Nephron progenitor cell (in vitro differentiated cells): Measurements from ENCODE around the gene DNAJC4.

Source experiments
- DNase-seq: peaks from one replicate; pipeline ENCODE4 v3.0.0; 2021
- H3K27ac Mint-ChIP-seq: 2 replicates; pipeline ENCODE4 v1.8.0; 2021; ENCODE audit warnings: mild to moderate bottlenecking, moderate library complexity, mixed read lengths
- H3K27me3 Mint-ChIP-seq: 2 replicates; pipeline ENCODE4 v1.8.0; 2021; ENCODE audit warnings: mild to moderate bottlenecking, low read depth, mixed read lengths; ENCODE audit not compliant: poor library complexity
- H3K36me3 Mint-ChIP-seq: 2 replicates; pipeline ENCODE4 v1.8.0; 2021; ENCODE audit warnings: low read depth, mixed read lengths
- H3K4me1 Mint-ChIP-seq: 2 replicates; pipeline ENCODE4 v1.8.0; 2021; ENCODE audit warnings: mixed read lengths
- H3K4me3 Mint-ChIP-seq: 2 replicates; pipeline ENCODE4 v1.8.0; 2021; ENCODE audit warnings: mild to moderate bottlenecking, moderate library complexity, mixed read lengths
- H3K9me3 Mint-ChIP-seq: 2 replicates; pipeline ENCODE4 v1.8.0; 2021; ENCODE audit warnings: mild to moderate bottlenecking, moderate library complexity, mixed read lengths
- TF ChIP-seq, protein P1 (sequence below): fragments of 200-600 bp; sonication (generic); IDR thresholded peaks from 2 replicates; pipeline ENCODE4 v1.5.0; 2021; ENCODE audit warnings: antibody characterized with exemption

The DNAJC4 gene

DNA sequence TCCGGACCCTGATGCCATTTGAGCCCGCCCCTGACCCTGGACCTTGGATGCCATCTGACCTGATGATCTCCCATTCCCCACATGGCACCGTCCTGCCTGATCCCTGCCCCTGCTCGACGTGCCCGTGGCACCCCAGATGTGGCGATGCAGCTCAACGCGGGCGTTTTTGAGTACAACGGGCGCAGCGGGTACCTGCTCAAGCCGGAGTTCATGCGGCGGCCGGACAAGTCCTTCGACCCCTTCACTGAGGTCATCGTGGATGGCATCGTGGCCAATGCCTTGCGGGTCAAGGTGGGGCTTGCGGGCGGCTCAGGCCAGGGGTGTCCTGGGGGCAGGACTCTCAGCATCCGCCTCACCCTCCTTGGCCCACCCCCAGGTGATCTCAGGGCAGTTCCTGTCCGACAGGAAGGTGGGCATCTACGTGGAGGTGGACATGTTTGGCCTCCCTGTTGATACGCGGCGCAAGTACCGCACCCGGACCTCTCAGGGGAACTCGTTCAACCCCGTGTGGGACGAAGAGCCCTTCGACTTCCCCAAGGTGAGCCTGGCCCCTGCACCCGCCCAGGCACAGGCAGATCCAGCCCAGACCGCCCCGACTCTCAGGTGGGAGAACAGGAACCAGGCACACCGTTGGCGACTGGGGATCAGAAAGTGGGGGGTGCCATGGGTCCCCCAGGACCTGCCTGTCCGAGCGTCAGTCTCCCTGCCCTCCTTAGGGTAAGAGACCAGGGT is 32.1 kb downstream of the DNAJC4 start:
- TF ChIP-seq, protein P1, sequence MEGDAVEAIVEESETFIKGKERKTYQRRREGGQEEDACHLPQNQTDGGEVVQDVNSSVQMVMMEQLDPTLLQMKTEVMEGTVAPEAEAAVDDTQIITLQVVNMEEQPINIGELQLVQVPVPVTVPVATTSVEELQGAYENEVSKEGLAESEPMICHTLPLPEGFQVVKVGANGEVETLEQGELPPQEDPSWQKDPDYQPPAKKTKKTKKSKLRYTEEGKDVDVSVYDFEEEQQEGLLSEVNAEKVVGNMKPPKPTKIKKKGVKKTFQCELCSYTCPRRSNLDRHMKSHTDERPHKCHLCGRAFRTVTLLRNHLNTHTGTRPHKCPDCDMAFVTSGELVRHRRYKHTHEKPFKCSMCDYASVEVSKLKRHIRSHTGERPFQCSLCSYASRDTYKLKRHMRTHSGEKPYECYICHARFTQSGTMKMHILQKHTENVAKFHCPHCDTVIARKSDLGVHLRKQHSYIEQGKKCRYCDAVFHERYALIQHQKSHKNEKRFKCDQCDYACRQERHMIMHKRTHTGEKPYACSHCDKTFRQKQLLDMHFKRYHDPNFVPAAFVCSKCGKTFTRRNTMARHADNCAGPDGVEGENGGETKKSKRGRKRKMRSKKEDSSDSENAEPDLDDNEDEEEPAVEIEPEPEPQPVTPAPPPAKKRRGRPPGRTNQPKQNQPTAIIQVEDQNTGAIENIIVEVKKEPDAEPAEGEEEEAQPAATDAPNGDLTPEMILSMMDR: no peak
- Mint-ChIP-seq H3K4me3 (no peak overlapping the region), H3K4me1 (peaks cover 27% of the 10 kb centered on the region), H3K36me3 (peaks cover 21% of the 10 kb centered on the region), H3K27me3 (peaks cover 2% of the 10 kb centered on the region), H3K27ac (no peak overlapping the region), H3K9me3 (no peaks in the 10 kb centered on the region)
- no peak for DNase-seq

DNA sequence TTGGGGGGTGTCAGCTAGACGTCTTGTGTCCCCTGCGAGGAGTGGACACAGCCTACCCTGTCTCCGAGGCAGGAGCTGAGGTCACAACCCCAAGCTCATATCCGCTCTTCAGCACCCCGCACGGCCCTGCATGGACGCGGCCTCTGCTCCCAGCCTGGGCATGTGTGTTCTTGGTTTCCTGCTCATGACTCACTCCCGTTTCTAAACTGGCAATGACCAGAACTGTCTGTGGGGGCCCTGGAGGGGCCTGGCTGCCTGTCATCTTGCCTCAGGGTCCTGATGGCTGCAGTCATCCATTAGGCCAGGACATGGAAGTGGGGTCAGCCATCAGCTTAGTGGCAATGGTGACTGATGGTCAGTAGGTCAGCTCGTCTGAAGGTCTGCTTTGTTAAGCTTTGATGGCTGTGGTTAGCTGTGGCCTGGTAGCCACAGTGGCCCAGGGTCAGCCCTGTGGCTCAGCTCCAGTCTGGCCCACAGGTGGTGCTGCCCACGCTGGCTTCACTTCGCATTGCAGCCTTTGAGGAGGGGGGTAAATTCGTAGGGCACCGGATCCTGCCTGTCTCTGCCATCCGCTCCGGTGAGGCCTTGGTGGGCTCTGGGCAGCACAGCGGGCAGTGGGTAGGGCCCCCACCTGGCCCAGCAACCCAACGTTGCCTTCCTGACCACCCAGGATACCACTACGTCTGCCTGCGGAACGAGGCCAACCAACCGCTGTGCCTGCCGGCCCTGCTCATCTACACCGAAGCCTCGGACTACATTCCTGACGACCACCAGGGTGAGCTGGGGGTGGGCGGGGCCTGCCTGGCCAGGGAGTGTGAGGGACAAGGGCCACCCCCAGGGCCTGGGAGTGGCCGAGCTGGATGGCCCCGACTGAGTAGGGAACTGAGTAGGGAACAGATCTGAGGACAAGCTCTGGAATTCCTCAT is 32.9 kb downstream of the DNAJC4 start:
- TF ChIP-seq, protein P1: no peak
- Mint-ChIP-seq H3K27ac (peak overlapping the region; percentile 59), H3K27me3 (peaks cover 2% of the 10 kb centered on the region), H3K36me3 (peaks cover 16% of the 10 kb centered on the region), H3K4me1 (peaks cover 35% of the 10 kb centered on the region), H3K9me3 (no peaks in the 10 kb centered on the region), H3K4me3 (no peak overlapping the region)
- peak; percentile 60 for DNase-seq

DNA sequence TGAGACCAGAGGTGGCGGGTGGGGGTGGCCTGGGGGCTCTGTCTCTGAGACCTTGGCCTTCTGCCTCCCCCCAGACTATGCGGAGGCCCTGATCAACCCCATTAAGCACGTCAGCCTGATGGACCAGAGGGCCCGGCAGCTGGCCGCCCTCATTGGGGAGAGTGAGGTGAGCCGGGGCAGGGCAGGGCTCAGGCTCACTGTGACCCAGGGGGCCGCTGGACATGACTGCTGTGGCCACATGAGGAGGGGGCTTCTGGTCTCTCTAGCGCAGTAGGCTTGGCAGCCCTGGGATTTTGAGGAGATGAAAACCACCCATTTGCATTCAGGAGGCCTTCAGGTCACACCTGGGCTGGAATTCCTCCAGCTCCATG is 33.6 kb downstream of the DNAJC4 start:
- Mint-ChIP-seq H3K4me3 (no peak overlapping the region), H3K27ac (peak overlapping the region; percentile 88), H3K36me3 (peaks cover 16% of the 10 kb centered on the region), H3K27me3 (peaks cover 2% of the 10 kb centered on the region), H3K9me3 (no peaks in the 10 kb centered on the region), H3K4me1 (peaks cover 42% of the 10 kb centered on the region)
- TF ChIP-seq, protein P1: no peak
- DNase-seq: no peak

DNA sequence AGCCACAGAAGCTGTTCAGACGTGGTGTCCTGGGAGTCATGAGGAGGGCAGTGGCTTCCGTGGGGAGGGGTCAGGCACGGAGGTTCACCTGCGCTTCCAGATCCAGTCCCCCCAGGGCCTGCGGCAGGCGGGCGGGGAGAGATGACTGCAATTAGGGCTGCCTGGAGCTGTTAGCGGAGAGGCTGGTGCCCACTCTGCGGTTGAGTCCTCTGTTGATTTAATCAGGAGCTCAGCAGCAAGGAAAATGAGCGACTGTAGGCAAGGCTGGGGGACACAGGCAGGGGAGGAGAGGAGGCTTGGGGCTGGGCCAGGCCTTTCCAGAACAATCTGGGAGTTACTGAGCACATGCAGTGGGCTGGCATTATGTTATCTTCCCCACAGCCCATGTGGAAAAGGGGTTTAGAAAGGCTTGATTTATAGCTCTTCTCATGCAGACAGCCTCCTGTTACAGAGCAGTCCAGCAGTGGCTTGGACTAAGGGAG is 34.1 kb downstream of the DNAJC4 start:
- Mint-ChIP-seq H3K36me3 (peaks cover 14% of the 10 kb centered on the region), H3K9me3 (no peaks in the 10 kb centered on the region), H3K4me3 (no peak overlapping the region), H3K27me3 (peaks cover 2% of the 10 kb centered on the region), H3K4me1 (peaks cover 42% of the 10 kb centered on the region), H3K27ac (peak overlapping the region; percentile 88)
- DNase-seq: no peak
- TF ChIP-seq, protein P1: no peak

DNA sequence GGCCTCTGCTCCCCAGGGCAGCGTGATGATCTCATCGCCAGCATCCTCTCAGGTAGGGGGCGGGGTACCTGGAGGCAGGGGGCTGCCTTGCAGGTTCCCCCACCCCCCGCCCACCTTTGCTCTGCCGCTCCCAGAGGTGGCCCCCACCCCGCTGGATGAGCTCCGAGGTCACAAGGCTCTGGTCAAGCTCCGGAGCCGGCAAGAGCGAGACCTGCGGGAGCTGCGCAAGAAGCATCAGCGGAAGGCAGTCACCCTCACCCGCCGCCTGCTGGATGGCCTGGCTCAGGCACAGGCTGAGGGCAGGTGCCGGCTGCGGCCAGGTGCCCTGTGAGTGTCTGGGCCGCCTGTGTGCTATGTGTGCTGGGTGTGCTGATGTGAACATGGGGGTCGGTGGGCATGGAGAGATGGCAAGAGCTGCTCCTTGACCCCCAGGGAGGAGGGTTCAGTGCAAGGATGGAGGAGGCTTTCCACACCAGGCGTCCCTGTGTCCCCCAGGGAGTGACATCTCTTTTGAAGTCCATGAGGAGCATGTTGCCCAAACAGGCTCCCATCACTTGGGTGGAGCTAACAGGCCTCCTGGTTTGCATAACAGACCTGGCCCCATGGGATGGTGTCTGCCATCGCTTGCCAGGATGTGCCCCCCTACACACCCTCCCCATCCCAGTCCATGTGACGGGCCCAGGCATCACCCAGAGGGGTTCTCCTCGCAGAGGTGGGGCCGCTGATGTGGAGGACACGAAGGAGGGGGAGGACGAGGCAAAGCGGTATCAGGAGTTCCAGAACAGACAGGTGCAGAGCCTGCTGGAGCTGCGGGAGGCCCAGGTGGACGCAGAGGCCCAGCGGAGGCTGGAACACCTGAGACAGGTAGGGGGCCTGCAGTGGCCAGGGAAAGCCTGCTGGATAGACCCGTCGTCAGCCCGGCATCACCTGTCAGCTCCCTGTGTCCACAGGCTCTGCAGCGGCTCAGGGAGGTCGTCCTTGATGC is 35.1 kb downstream of the DNAJC4 start:
- TF ChIP-seq, protein P1: no peak
- H3K4me3 Mint-ChIP-seq: no peak overlapping the region

More for the DNA sequence above, 35.1 kb downstream of the DNAJC4 start:
- Mint-ChIP-seq H3K9me3 (no peaks in the 10 kb centered on the region), H3K27ac (no peak overlapping the region), H3K27me3 (no peaks in the 10 kb centered on the region), H3K4me1 (peaks cover 42% of the 10 kb centered on the region), H3K36me3 (peaks cover 5% of the 10 kb centered on the region)
- DNase-seq: no peak
